Measurements from ENCODE around the gene HTR1A.

HTR1A gene

DNA sequence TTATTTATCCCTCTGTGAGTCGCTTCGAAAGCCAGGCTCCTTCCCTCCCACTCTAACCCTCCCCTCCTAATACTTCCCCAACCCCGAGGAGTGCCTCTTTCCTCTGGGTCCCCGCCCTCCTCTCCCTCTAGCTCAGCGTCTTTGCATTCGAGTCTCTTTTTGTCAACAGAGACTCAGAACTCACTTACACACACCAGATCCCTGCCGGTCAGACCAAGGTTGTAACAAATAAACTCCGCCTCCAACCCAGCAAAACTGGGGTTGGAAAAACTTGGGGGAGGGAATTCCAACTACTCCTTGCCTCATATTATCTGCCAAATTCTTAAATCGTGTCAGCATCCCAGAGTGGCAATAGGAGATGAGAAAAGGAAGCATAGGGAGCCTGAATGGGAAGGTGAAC lies at the start of gene HTR1A:
HTR1A (minus strand) TSS at position 167 of the 400 bp plus-strand sequence. CDS start 726 bp downstream, outside the sequence.
- DNase-seq: no peak

DNA sequence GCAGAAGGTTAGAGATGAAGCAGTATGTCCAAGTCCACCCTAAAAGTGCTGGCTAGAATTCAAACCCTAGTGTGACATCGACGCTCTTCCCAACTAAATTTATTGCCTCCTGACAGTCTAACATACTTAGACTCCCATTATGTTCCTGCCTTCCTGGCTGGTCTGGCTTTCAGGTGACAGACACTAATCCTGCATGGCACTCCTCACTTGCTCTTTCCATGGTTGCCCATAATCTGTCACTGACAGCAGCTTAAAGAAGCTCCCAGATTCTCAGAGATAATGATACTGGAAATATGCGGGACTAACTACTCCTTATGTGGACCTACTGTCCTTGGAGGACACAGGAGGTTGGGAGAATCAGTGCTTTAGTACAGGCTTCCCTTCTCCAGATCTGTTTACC lies 41.7 kb upstream of the HTR1A start:
- no peak for DNase-seq

GRCh38 chr5:64000096-64000495 lies 37.9 kb upstream of the HTR1A start:
- DNase-seq: no peak

DNA sequence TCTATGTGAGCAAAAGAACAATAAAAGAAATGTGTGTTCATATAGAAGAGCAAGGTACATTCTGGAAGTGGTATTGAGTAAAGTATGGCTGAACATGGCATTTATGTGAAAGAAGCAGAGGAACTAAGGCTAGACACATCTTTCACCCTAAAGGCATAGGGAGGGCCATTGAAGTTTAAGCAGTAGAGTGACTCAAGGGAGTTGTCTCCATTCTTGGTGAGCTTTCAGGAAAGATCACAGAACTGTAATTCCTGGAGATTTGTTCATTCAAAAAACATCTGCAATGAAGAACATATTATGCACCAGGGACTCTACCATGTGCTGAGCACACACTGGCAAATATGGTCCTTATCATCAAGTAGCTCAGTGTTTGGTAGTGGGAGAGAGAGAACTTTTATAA lies 24.8 kb upstream of the HTR1A start:
- no peak for DNase-seq

DNA sequence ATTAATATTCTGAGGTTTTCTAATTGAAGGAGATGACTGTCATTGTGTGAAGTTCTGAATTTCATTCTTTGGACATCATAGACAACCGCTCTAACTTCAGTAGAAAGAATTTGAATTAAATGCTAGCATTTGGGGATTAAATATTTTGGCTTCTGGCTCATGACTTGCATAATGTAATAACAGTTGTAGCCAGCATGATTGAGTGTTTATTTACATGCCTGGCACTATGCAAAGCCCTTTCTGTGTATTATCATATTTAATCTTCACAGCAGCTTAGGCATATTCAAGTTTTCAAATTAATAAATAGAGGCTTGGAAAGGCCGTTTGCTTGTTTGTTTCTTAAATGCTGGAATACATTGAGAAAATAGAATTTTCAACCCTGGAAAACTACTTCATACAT lies 19.6 kb upstream of the HTR1A start:
- no peak for DNase-seq

GRCh38 chr5:63963926-63964325 lies 1.7 kb upstream of the HTR1A start:
- no peak for DNase-seq

- peak; percentile 65 for DNase-seq
Observed at GRCh38 chr5:63963080-63963735, 963 bp upstream of the HTR1A start.

GRCh38 chr5:63961598-63962161 lies 565 bp downstream of the HTR1A start:
- DNase-seq: no peak

DNA sequence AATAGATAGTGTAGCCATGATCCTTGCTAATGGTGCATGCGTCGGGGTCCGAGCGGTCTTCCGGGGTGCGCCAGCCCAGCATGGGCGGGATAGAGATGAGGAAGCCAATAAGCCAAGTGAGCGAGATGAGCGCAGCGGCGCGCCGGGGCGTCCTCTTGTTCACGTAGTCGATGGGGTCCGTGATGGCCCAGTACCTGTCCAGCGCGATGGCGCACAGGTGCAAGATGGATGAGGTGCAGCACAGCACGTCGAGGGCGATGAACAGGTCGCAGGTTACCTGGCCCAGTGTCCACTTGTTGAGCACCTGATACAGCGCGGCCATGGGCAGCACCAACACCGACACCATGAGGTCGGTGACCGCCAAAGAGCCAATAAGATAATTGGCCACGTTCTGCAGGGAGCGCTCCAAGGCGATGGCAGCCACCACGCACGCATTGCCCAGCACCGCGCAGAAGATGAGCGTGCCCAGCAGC lies 1.1 kb downstream of the HTR1A start:
- DNase-seq: no peak

GRCh38 chr5:63960646-63961045 lies 1.6 kb downstream of the HTR1A start:
- no peak for DNase-seq

DNA sequence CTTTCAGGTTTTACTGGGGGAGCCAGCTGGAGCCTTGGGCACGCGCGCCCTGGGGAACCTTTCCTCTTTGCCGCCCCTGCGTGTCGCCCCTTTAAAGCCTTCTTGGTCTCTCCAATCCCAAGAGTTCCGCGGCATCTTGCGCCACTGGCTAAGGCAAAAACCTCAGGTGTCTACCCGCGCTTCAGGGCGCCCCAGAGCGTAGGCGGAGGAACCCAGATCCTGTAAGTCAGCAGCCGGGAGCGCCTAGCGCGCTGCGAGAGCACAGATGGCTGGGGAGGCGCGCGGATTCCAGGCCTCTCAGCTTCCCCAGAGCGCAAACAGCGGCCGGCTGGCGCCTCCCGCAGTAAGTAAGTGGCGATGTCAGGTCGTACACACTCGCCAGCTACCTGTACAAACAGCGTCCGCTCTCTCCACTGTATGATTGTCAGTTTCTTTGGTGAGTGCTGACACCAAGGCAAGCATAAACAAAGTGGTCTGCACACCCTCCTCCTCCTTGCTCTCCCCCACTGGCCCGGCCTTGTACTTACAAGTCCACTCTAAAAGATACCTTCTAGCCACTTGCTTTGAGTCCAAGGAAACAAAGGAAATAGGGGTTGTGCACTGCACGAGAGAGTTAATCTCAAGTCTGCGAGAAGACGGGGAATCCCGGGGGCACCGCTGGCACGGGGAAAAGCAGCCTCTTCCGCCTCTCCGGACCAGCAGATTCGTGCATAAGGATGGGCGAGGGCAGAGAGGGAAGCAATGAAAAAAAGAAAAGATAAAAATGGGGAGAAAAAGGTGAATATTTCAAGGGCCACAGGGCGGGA lies 2.9 kb downstream of the HTR1A start:
- peak; percentile 2 for DNase-seq

DNA sequence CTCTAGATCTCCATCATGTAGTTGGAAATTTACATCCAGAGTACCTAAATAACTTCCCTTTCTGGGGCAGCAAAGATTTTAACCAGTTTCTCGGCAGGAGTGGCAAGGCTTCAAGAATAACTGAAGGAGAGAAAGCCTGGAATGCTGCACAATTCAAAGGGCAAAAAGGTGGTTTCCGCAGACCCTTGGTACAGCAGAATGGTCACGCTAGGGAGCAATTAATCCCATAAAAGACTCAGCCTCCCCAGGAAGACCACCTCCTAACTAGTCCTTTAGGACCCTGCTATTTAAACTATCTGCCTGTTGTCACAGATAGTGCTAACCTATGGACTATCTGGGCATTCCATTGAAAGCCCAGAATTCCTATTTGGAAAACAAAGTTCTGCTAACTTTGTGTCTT lies 3.6 kb downstream of the HTR1A start:
- DNase-seq: no peak

GRCh38 chr5:63957617-63958016 lies 4.6 kb downstream of the HTR1A start:
- DNase-seq: no peak

- no peak for DNase-seq
Observed at GRCh38 chr5:63953217-63953616, 9.0 kb downstream of the HTR1A start.

- no peak for DNase-seq
Observed at GRCh38 chr5:63935103-63935502, 27.1 kb downstream of the HTR1A start.

DNA sequence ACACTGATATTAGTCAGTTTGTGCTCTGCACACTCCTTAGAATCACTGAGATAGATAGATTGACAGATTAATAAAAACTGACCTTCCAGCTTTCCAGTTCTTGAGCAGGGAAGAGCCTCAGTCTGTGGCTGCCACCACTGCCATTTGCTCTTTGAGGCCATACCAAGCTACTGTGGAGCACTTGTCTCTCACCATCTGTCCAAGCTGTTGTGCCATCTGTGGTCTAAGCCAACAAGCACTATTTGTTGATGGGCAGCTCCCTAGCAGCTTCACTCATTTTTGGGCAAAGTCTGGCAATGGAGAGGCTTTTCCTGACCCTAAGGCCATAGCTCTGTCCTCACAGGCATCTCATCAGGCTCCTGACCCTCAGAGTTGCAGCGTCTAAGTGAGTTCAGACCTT lies 30.4 kb downstream of the HTR1A start:
- no peak for DNase-seq

DNA sequence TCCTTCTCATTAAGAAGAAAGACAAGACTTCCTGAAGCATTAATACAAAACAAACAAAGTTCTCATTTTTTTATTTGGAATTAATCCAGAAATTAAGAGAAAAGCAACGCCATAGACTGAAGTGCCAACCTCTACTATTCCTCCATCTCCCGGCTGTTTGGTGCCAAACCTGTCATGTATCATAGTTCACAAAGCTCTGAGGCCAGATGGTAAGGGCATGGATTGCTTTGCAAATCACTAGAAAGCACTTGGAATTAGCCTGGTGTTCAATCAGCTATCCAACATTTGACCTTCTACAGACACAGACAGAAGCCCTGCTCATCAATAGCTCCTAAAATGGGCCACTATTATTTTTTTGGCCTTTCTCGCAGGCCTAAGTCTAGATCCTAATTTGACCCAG lies 33.8 kb downstream of the HTR1A start:
- DNase-seq: no peak

- DNase-seq: no peak
Observed at GRCh38 chr5:63923914-63924313, 38.3 kb downstream of the HTR1A start.

DNA sequence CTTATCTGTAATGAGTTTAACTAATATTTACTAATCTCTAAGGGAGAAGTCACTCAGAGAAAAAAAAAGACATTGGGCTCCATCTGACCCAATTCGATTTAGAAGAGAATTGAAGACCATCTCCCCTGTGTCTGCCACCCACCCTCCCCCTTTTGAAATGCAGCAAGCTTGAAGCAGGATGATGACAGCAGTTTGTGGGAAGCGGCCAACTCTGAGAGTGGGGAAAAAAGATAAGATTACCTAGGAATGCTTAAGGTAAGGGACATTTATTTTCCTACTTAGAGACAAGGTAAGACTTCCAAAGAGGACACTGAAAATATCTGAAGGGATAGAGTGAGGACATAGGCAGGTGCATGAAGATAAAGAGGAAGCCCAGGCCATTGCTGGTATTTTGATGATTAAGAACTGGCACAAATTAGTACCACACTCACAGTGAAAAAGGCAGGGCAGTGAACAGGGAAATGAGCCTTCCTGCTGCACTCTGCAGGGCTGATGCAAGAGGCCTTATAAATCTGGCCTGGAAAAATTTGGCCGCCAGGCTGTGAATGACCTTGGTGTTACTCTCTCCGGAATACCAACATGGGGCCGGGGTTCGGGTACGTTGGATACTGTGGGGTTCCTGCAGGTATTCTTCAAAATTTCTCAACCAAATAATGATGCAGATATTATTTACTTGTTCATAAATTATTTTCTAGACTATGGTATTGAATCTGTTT lies 42.3 kb downstream of the HTR1A start:
- DNase-seq: no peak

DNA sequence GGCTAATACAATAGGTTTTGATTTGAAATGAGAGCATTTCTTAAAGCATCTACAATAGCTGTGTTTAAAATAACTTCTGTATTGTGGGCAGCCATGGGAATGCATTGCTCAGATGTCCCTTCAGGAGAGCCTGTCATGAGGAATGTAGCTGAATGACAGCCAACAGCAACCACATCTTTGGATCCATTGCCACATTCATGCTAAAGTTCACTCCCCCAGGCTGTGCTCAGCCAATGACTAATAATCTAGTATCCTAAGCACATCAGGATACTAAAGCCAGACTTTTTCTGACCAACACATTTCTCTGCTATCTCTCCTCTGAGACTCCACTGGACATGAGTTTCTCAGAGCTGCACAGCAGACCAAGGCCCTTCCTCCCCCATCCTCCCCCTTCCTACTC lies 45.5 kb downstream of the HTR1A start:
- DNase-seq: no peak

DNA sequence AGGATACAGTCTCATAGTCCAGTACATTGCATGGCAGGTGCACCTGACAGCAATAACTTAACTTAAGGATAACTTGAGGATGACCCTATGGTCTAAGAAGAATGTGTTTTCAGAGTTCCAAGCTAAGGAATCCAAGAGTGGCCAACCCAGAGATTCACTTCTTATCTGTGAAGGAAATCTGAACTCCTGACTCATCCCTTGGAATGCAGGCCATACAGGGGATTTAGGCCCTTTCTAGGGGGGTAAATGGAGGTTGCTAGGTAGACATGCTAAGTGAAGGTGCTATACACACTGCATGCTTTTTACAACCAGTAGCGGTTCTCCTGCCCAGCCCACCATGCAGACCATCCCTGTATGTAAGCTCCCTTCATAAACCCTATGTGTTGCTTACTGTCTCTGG lies 50.4 kb downstream of the HTR1A start:
- DNase-seq: no peak

Data from activated CD4-positive, alpha-beta T cell treated with anti-CD3 and anti-CD28 coated beads, Interleukin-2, Interleukin-6, amounts not matched to agents 100 ng/mL and 50 ng/mL, durations not matched to agents 16 hours and 8 hours (primary cell).